SK-N-SH treated with all-trans-retinoic acid at 6 μM for 48 hours (cell line): ENCODE results near the gene LRRC43.

Experiments used
- BACH2 ChIP-seq: fragments of 250-450 bp; sonication (Bioruptor Pico); IDR thresholded peaks from 2 replicates; pipeline ENCODE4 v1.9.0; 2021; ENCODE audit warnings: mild to moderate bottlenecking, borderline replicate concordance
- CSRNP3 ChIP-seq: fragments of 250-450 bp; sonication (Bioruptor Pico); IDR thresholded peaks from 2 replicates; pipeline ENCODE4 v1.5.1; 2021; ENCODE audit warnings: mild to moderate bottlenecking, moderate library complexity
- GLIS3 ChIP-seq: fragments of 250-450 bp; sonication (Bioruptor Pico); IDR thresholded peaks from 2 replicates; pipeline ENCODE4 v1.5.0; 2020; ENCODE audit warnings: mild to moderate bottlenecking, moderate library complexity
- PATZ1 ChIP-seq: fragments of 250-450 bp; sonication (Bioruptor Pico); IDR thresholded peaks from 2 replicates; pipeline ENCODE4 v1.8.0; 2020; ENCODE audit warnings: mild to moderate bottlenecking, moderate library complexity, borderline replicate concordance
- POU6F1 ChIP-seq: fragments of 250-450 bp; sonication (Bioruptor Pico); IDR thresholded peaks from 2 replicates; pipeline ENCODE4 v1.8.0; 2021; ENCODE audit warnings: low read depth, mild to moderate bottlenecking, moderate library complexity, borderline replicate concordance
- PPARA ChIP-seq: fragments of 250-450 bp; sonication (Bioruptor Pico); IDR thresholded peaks from 2 replicates; pipeline ENCODE4 v1.5.0; 2020; ENCODE audit warnings: mild to moderate bottlenecking, borderline replicate concordance
- RARB ChIP-seq: fragments of 250-450 bp; sonication (Bioruptor Pico); IDR thresholded peaks from 2 replicates; pipeline ENCODE4 v1.8.0; 2021; ENCODE audit warnings: mild to moderate bottlenecking, moderate library complexity
- ZC3H10 ChIP-seq: fragments of 250-450 bp; sonication (Bioruptor Pico); IDR thresholded peaks from 2 replicates; pipeline ENCODE4 v1.5.1; 2021; ENCODE audit warnings: mild to moderate bottlenecking, moderate library complexity
- ZFP3 ChIP-seq: fragments of 250-450 bp; sonication (Bioruptor Pico); IDR thresholded peaks from 2 replicates; pipeline ENCODE4 v1.5.0; 2020; ENCODE audit warnings: mild to moderate bottlenecking, moderate library complexity
- ZFP30 ChIP-seq: fragments of 450-650 bp; formaldehyde crosslinking; IDR thresholded peaks from 2 replicates; pipeline ENCODE4 v1.5.0; 2022; ENCODE audit warnings: mild to moderate bottlenecking, moderate library complexity
- ZNF8 ChIP-seq: fragments of 450-650 bp; formaldehyde crosslinking; IDR thresholded peaks from 2 replicates; pipeline ENCODE4 v1.5.0; 2020; ENCODE audit warnings: mild to moderate bottlenecking, moderate library complexity
- TF ChIP-seq, protein P1 (sequence below): fragments of 250-450 bp; sonication (Bioruptor Pico); IDR thresholded peaks from 2 replicates; pipeline ENCODE4 v1.5.1; 2020; ENCODE audit warnings: low read depth, mild to moderate bottlenecking, moderate library complexity

- TF ChIP-seq PPARA (CRISPR knock-in tag) (no peak), BACH2 (no peak), ZFP3 (CRISPR knock-in tag) (no peak), CSRNP3 (CRISPR knock-in tag) (no peak), RARB (no peak), ZC3H10 (CRISPR knock-in tag) (no peak), POU6F1 (CRISPR knock-in tag) (no peak), GLIS3 (CRISPR knock-in tag) (no peak), ZFP30 (CRISPR knock-in tag) (no peak), PATZ1 (CRISPR knock-in tag) (no peak), ZNF8 (no peak)
- TF ChIP-seq, protein P1, sequence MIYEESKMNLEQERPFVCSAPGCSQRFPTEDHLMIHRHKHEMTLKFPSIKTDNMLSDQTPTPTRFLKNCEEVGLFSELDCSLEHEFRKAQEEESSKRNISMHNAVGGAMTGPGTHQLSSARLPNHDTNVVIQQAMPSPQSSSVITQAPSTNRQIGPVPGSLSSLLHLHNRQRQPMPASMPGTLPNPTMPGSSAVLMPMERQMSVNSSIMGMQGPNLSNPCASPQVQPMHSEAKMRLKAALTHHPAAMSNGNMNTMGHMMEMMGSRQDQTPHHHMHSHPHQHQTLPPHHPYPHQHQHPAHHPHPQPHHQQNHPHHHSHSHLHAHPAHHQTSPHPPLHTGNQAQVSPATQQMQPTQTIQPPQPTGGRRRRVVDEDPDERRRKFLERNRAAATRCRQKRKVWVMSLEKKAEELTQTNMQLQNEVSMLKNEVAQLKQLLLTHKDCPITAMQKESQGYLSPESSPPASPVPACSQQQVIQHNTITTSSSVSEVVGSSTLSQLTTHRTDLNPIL (CRISPR knock-in tag), result no peak
These were observed 44.4 kb downstream of the LRRC43 start for GRCh38 chr12:122227341-122227740.
